ENCODE results near the gene FBXO10.

The FBXO10 gene

DNA sequence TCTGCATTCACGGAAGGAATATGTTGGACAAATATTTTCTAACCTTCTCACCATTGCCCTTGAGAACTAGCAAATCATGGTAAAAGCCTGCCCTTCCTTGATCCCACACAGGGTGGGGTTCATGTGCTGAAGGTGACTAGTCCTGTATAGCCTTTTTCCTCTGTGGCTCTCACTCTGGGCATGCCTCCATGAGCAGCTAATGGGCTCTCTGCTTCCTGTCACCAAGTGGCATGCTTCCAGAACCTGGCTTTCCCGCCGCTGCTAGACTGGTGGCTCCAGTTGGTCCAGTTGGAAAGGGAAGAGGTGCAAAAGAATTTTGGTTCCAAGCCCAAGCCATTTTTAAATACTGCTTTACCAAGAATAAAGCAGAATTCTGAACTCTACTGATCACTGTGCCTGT is 35.5 kb downstream of the FBXO10 start:
- peak overlapping the region; percentile 78 for H3K27ac ChIP-seq
- TF ChIP-seq, protein P1, sequence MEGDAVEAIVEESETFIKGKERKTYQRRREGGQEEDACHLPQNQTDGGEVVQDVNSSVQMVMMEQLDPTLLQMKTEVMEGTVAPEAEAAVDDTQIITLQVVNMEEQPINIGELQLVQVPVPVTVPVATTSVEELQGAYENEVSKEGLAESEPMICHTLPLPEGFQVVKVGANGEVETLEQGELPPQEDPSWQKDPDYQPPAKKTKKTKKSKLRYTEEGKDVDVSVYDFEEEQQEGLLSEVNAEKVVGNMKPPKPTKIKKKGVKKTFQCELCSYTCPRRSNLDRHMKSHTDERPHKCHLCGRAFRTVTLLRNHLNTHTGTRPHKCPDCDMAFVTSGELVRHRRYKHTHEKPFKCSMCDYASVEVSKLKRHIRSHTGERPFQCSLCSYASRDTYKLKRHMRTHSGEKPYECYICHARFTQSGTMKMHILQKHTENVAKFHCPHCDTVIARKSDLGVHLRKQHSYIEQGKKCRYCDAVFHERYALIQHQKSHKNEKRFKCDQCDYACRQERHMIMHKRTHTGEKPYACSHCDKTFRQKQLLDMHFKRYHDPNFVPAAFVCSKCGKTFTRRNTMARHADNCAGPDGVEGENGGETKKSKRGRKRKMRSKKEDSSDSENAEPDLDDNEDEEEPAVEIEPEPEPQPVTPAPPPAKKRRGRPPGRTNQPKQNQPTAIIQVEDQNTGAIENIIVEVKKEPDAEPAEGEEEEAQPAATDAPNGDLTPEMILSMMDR (conservative IDR thresholded peaks at IDR 0.05), result no peak
- no peak for TF ChIP-seq ZFX (IDR thresholded peaks at IDR 0.05)

- no peak overlapping the region; the same call in 1 of the 2 replicates for H3K27ac ChIP-seq
- TF ChIP-seq, protein P1 (conservative IDR thresholded peaks at IDR 0.05), result no peak
- TF ChIP-seq ZFX (IDR thresholded peaks at IDR 0.05), result no peak
Observed at GRCh38 chr9:37539634-37540033, 36.5 kb downstream of the FBXO10 start.

GRCh38 chr9:37538099-37538498 is 38.1 kb downstream of the FBXO10 start:
- H3K27ac ChIP-seq, result no peak overlapping the region
- TF ChIP-seq, protein P1 (conservative IDR thresholded peaks at IDR 0.05), result no peak
- TF ChIP-seq ZFX (IDR thresholded peaks at IDR 0.05), result no peak

GRCh38 chr9:37534901-37535300 is 41.3 kb downstream of the FBXO10 start:
- no peak for TF ChIP-seq ZFX (IDR thresholded peaks at IDR 0.05)
- TF ChIP-seq, protein P1 (conservative IDR thresholded peaks at IDR 0.05), result no peak
- H3K27ac ChIP-seq, result no peak overlapping the region

GRCh38 chr9:37534412-37534811 is 41.8 kb downstream of the FBXO10 start:
- H3K27ac ChIP-seq, result no peak overlapping the region
- TF ChIP-seq, protein P1 (conservative IDR thresholded peaks at IDR 0.05), result no peak
- no peak for TF ChIP-seq ZFX (IDR thresholded peaks at IDR 0.05)

DNA sequence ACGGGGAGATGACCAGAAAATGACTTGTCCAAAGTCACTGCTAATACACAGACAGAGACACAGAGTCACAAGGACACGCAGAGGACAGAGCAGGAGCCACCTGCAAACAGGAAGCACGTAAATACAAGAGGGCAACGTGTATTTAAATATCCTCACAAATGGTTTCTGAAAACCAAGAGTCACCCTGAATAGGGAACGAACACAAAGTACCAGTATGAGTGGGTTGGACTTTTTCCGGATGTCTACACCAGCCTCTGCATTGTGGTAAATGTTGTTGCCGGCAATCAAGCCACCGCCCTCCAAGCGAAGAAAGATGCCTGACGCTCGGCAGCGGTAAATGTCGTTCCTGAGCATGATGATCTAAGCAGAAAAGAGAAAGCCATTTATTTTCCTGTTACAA is 44.5 kb downstream of the FBXO10 start:
- TF ChIP-seq, protein P1 (conservative IDR thresholded peaks at IDR 0.05), result no peak
- no peak for TF ChIP-seq ZFX (IDR thresholded peaks at IDR 0.05)

DNA sequence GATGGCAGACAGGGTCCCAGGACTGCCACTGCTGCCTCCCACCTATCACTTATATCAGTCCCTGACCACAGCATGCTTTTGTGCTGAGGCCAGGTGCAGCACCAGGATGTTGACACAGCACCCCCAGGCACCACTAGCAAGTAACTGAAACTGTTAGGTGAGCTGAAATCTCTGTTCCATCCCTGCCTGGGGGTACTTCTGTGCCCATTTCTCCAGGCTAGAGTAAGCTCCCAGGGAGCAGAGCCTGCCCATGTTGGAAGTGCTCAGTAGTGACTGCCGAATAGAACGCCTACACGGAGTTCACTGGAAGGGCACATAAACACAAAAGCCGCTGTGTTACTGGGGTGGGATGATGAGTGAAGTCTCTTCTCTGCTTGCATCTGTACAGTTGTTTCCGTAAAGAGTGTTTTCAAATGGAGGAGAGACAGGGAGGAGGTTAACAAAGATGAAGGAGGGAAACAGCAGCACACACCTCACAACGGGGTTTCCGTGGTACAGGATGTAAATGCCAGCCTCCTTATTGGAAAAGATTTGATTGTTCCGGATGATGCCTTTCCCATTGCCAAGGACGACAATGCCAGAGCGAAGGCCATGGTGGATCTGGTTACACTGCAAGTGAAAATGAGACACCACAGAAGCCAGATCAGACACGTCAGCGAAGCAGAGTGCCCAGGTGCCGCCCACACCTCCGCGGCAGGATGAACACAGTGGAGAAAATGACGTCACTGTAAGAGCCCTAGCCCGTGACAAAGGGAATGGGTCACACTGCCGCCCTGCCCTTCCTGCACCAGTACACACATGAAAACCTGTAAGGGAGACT is 47.3 kb downstream of the FBXO10 start:
- H3K27ac ChIP-seq, result no peak overlapping the region

More for the DNA sequence above, 44.5 kb downstream of the FBXO10 start:
- no peak overlapping the region for H3K27ac ChIP-seq

More for the DNA sequence above, 47.3 kb downstream of the FBXO10 start:
- TF ChIP-seq, protein P1 (conservative IDR thresholded peaks at IDR 0.05), result no peak
- TF ChIP-seq ZFX (IDR thresholded peaks at IDR 0.05), result no peak

All from C4-2B (cell line).